Mucosa of rectum (tissue), 2 donors: ENCODE results near the gene HLA-A.

ENCODE experiments used
- H3K27ac ChIP-seq, 2 donors: one replicate each; pipeline ENCODE4 v1.7.0; 2013; ENCODE audit warnings: inconsistent platforms in 2 of 2, low read depth in 2 of 2, low read length in 2 of 2
- H3K27me3 ChIP-seq, 2 donors: one replicate each; pipeline ENCODE4 v1.7.0; 2013; ENCODE audit warnings: low read length in 2 of 2; ENCODE audit not compliant: control insufficient read depth in 2 of 2, insufficient read depth in 2 of 2
- H3K36me3 ChIP-seq, 2 donors: one replicate each; pipeline ENCODE4 v1.7.0; 2013; ENCODE audit warnings: low read length in 2 of 2; ENCODE audit not compliant: control insufficient read depth in 2 of 2, insufficient read depth in 2 of 2
- H3K4me1 ChIP-seq, 2 donors: one replicate each; pipeline ENCODE4 v1.7.0; 2013; ENCODE audit warnings: low read length in 2 of 2, mild to moderate bottlenecking in 1 of 2; ENCODE audit not compliant: control insufficient read depth in 2 of 2, insufficient read depth in 2 of 2
- H3K4me3 ChIP-seq, 2 donors: one replicate each; pipeline ENCODE4 v1.7.0; 2013; ENCODE audit warnings: low read length in 2 of 2
- H3K9ac ChIP-seq, 2 donors: one replicate each; pipeline ENCODE4 v1.7.0; 2013; ENCODE audit warnings: low read length in 2 of 2, low read depth in 1 of 2, mild to moderate bottlenecking in 1 of 2
- H3K9me3 ChIP-seq, 2 donors: one replicate each; pipeline ENCODE4 v1.7.0; 2013; ENCODE audit warnings: low read length in 2 of 2; ENCODE audit not compliant: control insufficient read depth in 2 of 2
- donor health status: healthy.
- donor health status: Normal muscosa, but diverticular disease.

Gene HLA-A

DNA sequence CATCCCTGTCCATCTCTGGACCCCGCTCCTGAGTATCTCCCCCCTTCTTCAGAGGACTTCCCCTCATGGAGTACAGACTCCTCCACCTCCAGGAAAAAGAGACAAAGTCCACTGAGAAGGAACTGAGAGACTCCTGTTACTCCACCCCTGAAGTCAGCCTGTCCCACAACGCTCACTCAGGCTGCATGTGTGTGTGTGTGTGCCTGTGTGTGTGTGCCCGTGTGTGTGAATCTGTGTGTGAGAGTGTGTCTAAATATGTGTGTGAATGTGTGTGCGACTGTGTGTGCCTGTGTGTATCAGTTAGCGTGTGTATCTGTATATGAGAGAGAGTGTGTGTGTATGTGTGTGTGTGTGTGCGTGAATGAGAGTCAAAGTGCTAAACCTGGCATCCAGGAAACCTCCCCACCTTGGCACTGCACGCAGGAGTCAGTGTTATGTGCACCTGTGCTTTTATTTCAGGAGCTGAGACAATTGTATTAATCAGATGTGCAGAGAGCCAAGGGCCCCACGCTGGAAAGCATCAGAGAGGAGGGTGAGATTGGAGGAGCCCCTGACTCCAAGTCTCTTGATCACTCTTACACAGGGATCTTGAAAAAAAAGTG is 39.0 kb downstream of the HLA-A start:
- peak overlapping the region; percentile 10 to 21 for H3K4me3 ChIP-seq
- no peaks in the 10 kb centered on the region for H3K36me3 ChIP-seq
- H3K27me3 ChIP-seq: no peaks in the 10 kb centered on the region
- H3K9ac ChIP-seq: peak overlapping the region in 1 of 2 donors; percentile 2
- H3K9me3 ChIP-seq: no peaks in the 10 kb centered on the region
- peaks cover 4 to 21% of the 10 kb centered on the region in 2 donors for H3K4me1 ChIP-seq
- peak overlapping the region; percentile 3 to 10 for H3K27ac ChIP-seq

- peaks cover 3 to 19% of the 10 kb centered on the region in 2 donors for H3K4me1 ChIP-seq
- H3K9ac ChIP-seq: no peak overlapping the region
- H3K27me3 ChIP-seq: no peaks in the 10 kb centered on the region
- no peak overlapping the region for H3K4me3 ChIP-seq
- no peaks in the 10 kb centered on the region for H3K9me3 ChIP-seq
- H3K27ac ChIP-seq: no peak overlapping the region
- H3K36me3 ChIP-seq: no peaks in the 10 kb centered on the region
These were observed 39.8 kb downstream of the HLA-A start for GRCh38 chr6:29982097-29982496.

DNA sequence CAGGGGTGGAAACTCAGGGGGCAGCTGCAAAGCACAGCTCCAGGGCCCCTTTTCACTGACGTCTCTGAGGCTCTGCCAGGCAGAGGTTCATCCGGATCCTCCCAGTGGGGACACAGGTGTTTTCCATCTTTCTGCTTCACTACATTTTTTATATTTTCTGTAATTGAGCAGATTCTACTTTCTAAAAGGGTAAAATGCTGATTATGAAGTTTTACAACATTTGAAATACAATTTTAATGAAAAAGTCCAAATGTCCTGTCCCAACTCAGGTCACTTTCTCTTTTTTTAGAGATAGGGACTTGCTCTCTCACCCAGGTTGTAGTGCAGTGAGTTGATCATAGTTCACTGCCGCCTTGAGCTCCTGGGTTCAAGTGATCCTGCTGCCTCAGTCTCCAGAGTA is 41.9 kb downstream of the HLA-A start:
- H3K9ac ChIP-seq: no peak overlapping the region
- no peak overlapping the region for H3K4me3 ChIP-seq
- no peaks in the 10 kb centered on the region for H3K9me3 ChIP-seq
- H3K27ac ChIP-seq: no peak overlapping the region
- H3K36me3 ChIP-seq: no peaks in the 10 kb centered on the region
- H3K4me1 ChIP-seq: peaks cover 3 to 15% of the 10 kb centered on the region in 2 donors
- no peaks in the 10 kb centered on the region for H3K27me3 ChIP-seq

GRCh38 chr6:29984992-29985391 is 42.7 kb downstream of the HLA-A start:
- H3K4me3 ChIP-seq: no peak overlapping the region
- H3K27me3 ChIP-seq: no peaks in the 10 kb centered on the region
- H3K9me3 ChIP-seq: no peaks in the 10 kb centered on the region
- no peaks in the 10 kb centered on the region for H3K36me3 ChIP-seq
- H3K27ac ChIP-seq: no peak overlapping the region
- H3K9ac ChIP-seq: no peak overlapping the region
- peaks cover 3 to 15% of the 10 kb centered on the region in 2 donors for H3K4me1 ChIP-seq

- Histone ChIP-seq H3K27me3 (no peaks in the 10 kb centered on the region), H3K4me3 (no peak overlapping the region), H3K4me1 (peaks cover 0 to 8% of the 10 kb centered on the region in 2 donors), H3K9me3 (no peaks in the 10 kb centered on the region), H3K36me3 (no peaks in the 10 kb centered on the region), H3K9ac (no peak overlapping the region), H3K27ac (no peak overlapping the region)
These were observed 43.9 kb downstream of the HLA-A start for GRCh38 chr6:29986179-29986781.

DNA sequence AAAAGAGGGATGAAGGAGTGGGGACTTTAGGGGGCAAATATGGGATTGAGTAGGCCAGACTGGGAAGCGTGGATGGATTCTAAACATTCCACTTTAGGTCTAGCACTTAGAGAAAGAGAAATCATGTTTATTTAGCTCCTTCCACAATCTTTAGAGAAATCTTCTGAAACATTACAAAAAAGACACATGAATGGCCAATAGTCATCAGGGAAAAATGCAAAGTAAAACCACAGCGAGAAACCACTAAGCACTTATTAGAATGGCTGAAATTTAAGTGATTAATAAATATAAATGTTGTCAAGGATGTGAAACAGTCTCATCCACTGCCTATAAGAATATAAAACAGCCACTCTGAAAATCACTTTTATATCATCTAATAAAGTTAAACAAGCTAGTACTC is 46.9 kb downstream of the HLA-A start:
- Histone ChIP-seq H3K9ac (no peak overlapping the region), H3K27me3 (no peaks in the 10 kb centered on the region), H3K4me1 (no peaks in the 10 kb centered on the region), H3K9me3 (no peaks in the 10 kb centered on the region), H3K36me3 (no peaks in the 10 kb centered on the region), H3K4me3 (no peak overlapping the region), H3K27ac (no peak overlapping the region)

GRCh38 chr6:29990931-29991330 is 48.6 kb downstream of the HLA-A start:
- Histone ChIP-seq H3K27me3 (no peaks in the 10 kb centered on the region), H3K4me1 (no peaks in the 10 kb centered on the region), H3K27ac (no peak overlapping the region), H3K36me3 (no peaks in the 10 kb centered on the region), H3K9ac (no peak overlapping the region), H3K4me3 (no peak overlapping the region), H3K9me3 (no peaks in the 10 kb centered on the region)

- no peak overlapping the region for H3K27ac ChIP-seq
- H3K36me3 ChIP-seq: no peaks in the 10 kb centered on the region
- no peak overlapping the region for H3K9ac ChIP-seq
- H3K9me3 ChIP-seq: no peaks in the 10 kb centered on the region
- H3K4me3 ChIP-seq: no peak overlapping the region
- H3K4me1 ChIP-seq: no peaks in the 10 kb centered on the region
- H3K27me3 ChIP-seq: no peaks in the 10 kb centered on the region
These were observed 50.5 kb downstream of the HLA-A start for GRCh38 chr6:29992807-29993206.

DNA sequence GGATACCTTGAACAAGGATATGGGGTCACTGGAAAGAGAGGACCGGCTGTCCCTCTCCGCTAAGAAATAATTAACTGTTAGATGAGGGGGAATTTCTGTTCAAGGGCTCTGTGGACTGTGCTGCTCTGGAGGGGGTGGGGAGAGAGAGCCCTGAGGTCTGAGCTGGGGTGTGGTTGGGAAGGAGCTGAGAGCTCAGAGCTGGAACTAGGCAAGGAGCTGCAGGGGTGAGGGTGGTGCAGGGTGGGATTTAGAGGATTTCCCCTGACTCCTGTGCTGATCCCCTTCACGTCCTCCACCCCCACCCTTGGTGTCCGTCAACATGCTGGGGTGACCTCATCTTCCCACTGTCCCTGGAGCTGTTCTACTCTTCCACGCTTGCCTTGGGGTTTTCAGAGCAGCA is 52.5 kb downstream of the HLA-A start:
- Histone ChIP-seq H3K4me1 (no peaks in the 10 kb centered on the region), H3K9ac (no peak overlapping the region), H3K4me3 (no peak overlapping the region), H3K36me3 (no peaks in the 10 kb centered on the region), H3K9me3 (no peaks in the 10 kb centered on the region), H3K27me3 (no peaks in the 10 kb centered on the region), H3K27ac (no peak overlapping the region)

DNA sequence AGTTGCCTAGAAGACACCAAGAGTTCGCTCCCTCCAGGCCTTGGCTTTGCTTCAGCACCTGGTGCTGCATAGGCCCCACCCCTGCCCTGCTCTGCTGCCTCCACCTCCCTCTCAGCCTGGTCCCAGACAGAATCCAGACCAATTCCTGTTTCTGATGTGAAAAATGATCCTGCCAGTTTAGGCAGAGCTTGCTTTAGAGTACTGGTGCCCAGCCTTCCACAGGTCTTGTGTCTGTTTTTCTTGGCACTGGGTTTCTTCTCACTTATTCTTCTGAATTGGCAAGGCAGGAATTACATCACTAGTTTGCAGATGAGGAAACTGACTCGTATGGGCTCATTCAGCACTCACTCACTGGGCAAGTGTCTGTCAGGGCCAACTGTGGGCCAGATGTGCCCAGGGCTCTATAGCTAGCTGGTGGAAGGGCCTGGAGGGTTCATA is 53.0 kb downstream of the HLA-A start:
- Histone ChIP-seq H3K4me3 (no peak overlapping the region), H3K27ac (no peak overlapping the region), H3K36me3 (no peaks in the 10 kb centered on the region), H3K9ac (no peak overlapping the region), H3K4me1 (no peaks in the 10 kb centered on the region), H3K27me3 (no peaks in the 10 kb centered on the region), H3K9me3 (no peaks in the 10 kb centered on the region)
